Spinal cord (tissue), 10 donors: ENCODE data around the gene LY6G5B. TPM values are rescaled to one million over a fixed set of nuclear protein-coding genes. Genes with fewer than 3 reads are reported as not detected.

Experiments used
- DNase-seq, 6 donors: peaks; one replicate each; pipeline versions ENCODE4 v3.0.0 to v3.0.0-alpha.2; 2013 to 2015; ENCODE audit warnings: low spot score in 6 of 6, low read depth in 4 of 6
- H3K27ac ChIP-seq: one replicate; pipeline ENCODE4 v1.5.1; 2013; ENCODE audit warnings: low read depth, low read length, control low read depth
- H3K27me3 ChIP-seq: one replicate; pipeline ENCODE4 v1.6.1; 2013; ENCODE audit warnings: low read length; ENCODE audit not compliant: control insufficient read depth, insufficient read depth
- H3K36me3 ChIP-seq: one replicate; pipeline ENCODE4 v1.6.1; 2013; ENCODE audit warnings: low read length; ENCODE audit not compliant: control insufficient read depth, insufficient read depth
- H3K4me1 ChIP-seq: one replicate; pipeline ENCODE4 v1.6.1; 2013; ENCODE audit warnings: low read length; ENCODE audit not compliant: control insufficient read depth, insufficient read depth
- H3K4me3 ChIP-seq: one replicate; pipeline ENCODE4 v1.5.1; 2013; ENCODE audit warnings: low read depth, low read length, control low read depth
- H3K9me3 ChIP-seq: one replicate; pipeline ENCODE4 v1.6.1; 2013; ENCODE audit warnings: low read length; ENCODE audit not compliant: control insufficient read depth, insufficient read depth
- WGBS: methylation state at CpG from one replicate; pipeline ENCODE4 v1.1.5; 2013; ENCODE audit warnings: missing lambda C conversion rate; ENCODE audit not compliant: insufficient coverage; 5-methylcytosine and 5-hydroxymethylcytosine counted together
- polyA plus RNA-seq, 2 donors: library from polyadenylated mRNA; unstranded; fragments of 120-200 nt; gene quantifications; one replicate each; pipeline ENCODE4 v1.2.1, GENCODE V29; 2013; ENCODE audit not compliant: insufficient read length in 2 of 2
- total RNA-seq, 2 donors: library from RNA; depleted of rRNA in 1 of 2; stranded (reverse); fragments of 120-200 nt in 1 of 2; fragments of >200 nt in 1 of 2; gene quantifications; one replicate each; pipeline versions ENCODE4 v1.2.3 to v1.2.4, GENCODE V29; 2013 to 2014
- donor health status: healthy.

The LY6G5B gene
- total and polyA plus RNA-seq, 4 donors: 2.1 to 35.6 (median 13.1) TPM

DNA sequence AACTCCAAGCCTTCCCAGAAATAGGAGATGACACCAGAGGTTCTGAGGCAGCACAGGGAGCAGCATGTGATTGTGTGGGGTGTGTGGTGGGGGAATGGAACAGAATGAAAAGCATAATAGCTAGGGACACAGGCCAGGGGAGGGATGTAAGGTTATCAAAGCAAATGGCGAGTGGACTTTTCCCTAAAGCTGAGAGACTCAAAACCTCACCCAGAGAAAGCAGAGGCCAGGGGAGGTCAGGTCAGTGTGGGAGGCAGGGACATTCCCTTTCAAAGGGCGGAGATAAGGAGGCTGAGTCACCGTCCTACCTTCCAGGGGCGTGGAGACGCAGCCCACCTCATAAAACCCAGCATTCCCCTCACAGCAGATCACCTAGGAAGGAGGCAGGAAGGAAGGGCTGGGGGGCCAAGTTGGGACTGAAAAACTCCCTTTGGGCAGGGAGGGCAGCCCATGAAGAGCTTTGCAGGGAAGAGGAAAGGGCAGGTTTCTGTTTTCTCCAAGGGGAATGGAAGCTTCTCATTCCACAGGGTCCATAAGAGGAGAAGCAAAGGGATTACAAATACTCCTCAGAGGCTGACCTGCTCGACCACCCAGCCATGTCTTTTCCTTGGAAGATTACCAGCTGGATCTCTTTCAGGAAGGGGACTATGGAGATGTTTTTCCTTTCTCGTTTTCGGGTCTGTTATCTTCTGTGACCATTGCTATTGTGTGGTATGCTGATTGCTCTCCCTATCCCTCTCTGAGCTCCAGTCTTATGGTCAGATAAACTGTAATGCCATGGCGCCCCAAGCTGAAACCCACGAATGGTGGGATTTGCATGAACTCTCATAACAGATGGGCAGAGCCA lies 20.7 kb downstream of the LY6G5B start:
- H3K27ac ChIP-seq: no peak overlapping the region
- no peak for DNase-seq
- no peaks in the 10 kb centered on the region for H3K4me1 ChIP-seq
- 58% methylated on average over 3 of the region's 10 CpGs for WGBS
- no peak overlapping the region for H3K4me3 ChIP-seq
- H3K9me3 ChIP-seq: no peaks in the 10 kb centered on the region
- peaks cover 94% of the 10 kb centered on the region for H3K36me3 ChIP-seq
- H3K27me3 ChIP-seq: no peaks in the 10 kb centered on the region

DNA sequence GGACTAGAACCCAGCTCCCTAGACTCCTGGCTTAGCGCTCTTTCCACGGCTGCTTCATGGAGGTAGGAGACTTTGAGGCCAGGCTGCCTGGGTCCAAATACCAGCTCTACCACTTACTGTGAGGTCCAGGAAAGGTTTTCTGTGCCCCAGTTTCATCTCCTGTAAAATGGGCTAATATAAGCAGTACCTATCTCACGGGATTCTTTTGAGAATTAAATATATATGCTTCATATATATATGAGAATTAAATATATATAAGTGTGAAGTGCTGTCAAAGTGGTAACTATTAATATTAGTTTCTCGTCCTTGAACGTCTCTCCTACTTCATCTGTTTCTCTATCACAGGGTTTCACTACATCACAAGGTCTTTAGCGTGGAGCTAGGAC lies 21.3 kb downstream of the LY6G5B start:
- Histone ChIP-seq H3K27ac (no peak overlapping the region), H3K4me3 (no peak overlapping the region), H3K4me1 (no peaks in the 10 kb centered on the region), H3K9me3 (no peaks in the 10 kb centered on the region), H3K27me3 (no peaks in the 10 kb centered on the region), H3K36me3 (peaks cover 94% of the 10 kb centered on the region)
- WGBS: 92% methylated on average over 2 of the region's 6 CpGs
- DNase-seq: no peak

DNA sequence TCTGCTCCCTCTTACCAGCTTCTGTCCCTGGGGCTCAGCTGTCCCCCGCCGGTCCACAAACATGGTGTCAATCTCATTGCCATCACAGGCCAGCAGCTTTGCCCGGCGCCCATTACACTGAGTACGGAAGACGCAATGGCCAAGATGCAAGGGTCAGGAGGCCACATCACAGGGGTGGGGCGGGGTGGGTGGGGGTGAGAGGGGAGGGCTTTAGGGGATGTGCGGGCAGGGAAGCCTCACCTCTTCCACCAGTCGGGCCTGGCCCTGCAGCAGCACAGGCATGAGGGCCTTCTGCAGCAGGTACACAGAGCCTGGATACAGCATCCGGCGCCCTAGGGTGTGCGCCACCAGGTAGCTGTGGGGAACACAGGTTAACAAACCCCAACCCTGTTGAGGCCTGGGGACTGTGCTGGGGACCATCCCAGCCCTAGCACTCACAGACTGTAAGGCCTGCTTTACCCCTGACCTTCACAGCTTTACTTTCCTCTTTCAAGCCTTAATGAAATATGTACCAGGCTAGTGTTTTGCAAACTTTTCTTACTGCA lies 21.9 kb downstream of the LY6G5B start:
- H3K4me3 ChIP-seq: no peak overlapping the region
- H3K4me1 ChIP-seq: no peaks in the 10 kb centered on the region
- no peaks in the 10 kb centered on the region for H3K27me3 ChIP-seq
- no peak for DNase-seq
- WGBS: 87% methylated on average over 5 of the region's 12 CpGs
- H3K36me3 ChIP-seq: peaks cover 94% of the 10 kb centered on the region
- no peaks in the 10 kb centered on the region for H3K9me3 ChIP-seq
- H3K27ac ChIP-seq: no peak overlapping the region

GRCh38 chr6:31692353-31692752 lies 22.6 kb downstream of the LY6G5B start:
- no peak overlapping the region for H3K27ac ChIP-seq
- no peaks in the 10 kb centered on the region for H3K4me1 ChIP-seq
- no peaks in the 10 kb centered on the region for H3K9me3 ChIP-seq
- DNase-seq: no peak
- WGBS: 81% methylated on average over 3 of the region's 4 CpGs
- peaks cover 91% of the 10 kb centered on the region for H3K36me3 ChIP-seq
- H3K27me3 ChIP-seq: no peaks in the 10 kb centered on the region
- H3K4me3 ChIP-seq: no peak overlapping the region

DNA sequence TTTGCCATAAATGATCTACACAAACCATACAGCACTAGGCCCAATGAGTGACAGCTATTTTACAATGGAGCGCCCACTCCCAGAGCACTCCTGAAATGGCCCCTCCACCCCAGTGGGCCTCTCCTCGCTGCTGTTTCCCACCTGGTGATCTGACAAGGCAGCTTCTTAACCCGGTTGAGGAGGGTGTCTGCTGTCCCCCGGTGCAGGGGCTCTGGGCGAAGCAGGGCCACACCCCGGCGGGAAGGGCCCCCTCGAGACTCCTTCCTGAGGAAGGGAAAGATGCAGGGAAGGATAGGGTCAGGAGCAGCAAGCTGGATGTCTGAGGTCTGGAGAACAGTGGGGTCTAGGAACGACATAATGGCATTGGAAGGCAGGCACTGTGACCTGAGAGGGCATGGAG lies 23.1 kb downstream of the LY6G5B start:
- Histone ChIP-seq H3K36me3 (peaks cover 89% of the 10 kb centered on the region), H3K4me1 (no peaks in the 10 kb centered on the region), H3K4me3 (no peak overlapping the region), H3K27me3 (no peaks in the 10 kb centered on the region), H3K9me3 (no peaks in the 10 kb centered on the region), H3K27ac (no peak overlapping the region)
- DNase-seq: no peak
- 88% methylated on average over 9 of the region's 9 CpGs for WGBS

- no peaks in the 10 kb centered on the region for H3K9me3 ChIP-seq
- H3K36me3 ChIP-seq: peaks cover 85% of the 10 kb centered on the region
- no peak overlapping the region for H3K27ac ChIP-seq
- H3K27me3 ChIP-seq: no peaks in the 10 kb centered on the region
- no peak overlapping the region for H3K4me3 ChIP-seq
- no peak for DNase-seq
- 80% methylated on average over 1 of the region's 6 CpGs for WGBS
- no peaks in the 10 kb centered on the region for H3K4me1 ChIP-seq
These were observed 23.8 kb downstream of the LY6G5B start for GRCh38 chr6:31693535-31693934.

- Histone ChIP-seq H3K9me3 (no peaks in the 10 kb centered on the region), H3K4me3 (no peak overlapping the region), H3K36me3 (peaks cover 67% of the 10 kb centered on the region), H3K4me1 (peaks cover 14% of the 10 kb centered on the region), H3K27me3 (no peaks in the 10 kb centered on the region), H3K27ac (no peak overlapping the region)
- DNase-seq: no peak
- 67% methylated on average over 1 of the region's 3 CpGs for WGBS
These were observed 27.8 kb downstream of the LY6G5B start for GRCh38 chr6:31697555-31697954.

DNA sequence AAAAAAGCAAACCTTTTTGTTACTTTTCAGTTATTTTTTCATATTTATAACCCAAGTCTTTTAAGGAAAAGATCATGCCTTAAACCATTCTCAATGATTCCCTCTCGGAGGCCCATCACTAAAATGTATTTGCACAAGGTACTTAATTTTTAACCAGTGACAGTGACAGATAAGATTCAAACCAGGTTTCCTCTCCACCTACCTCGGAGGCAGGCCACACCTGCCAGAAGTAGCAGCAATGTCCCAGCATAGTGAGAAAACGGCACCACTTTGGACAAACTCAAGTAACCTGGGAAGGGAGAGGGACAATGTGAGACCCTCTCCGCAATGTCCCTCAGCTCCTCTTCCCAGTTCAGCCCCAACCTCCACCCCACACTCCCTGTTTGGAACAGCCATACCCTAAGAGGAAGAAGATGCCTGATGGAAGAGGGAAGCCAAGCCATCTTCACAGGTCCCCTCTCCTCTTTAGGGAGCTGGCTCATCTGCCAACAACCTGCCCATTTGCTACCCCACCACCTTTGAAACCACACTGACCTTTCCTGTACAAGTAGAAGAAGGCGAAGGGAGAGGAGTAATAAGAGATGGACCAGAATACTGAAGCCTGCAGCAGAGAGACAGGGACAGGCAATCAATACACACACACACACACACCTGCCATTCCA lies 31.1 kb downstream of the LY6G5B start:
- WGBS: 100% methylated on average over 1 of the region's 5 CpGs
- peaks cover 36% of the 10 kb centered on the region for H3K36me3 ChIP-seq

GRCh38 chr6:31701666-31702404 lies 32.1 kb downstream of the LY6G5B start:
- H3K27ac ChIP-seq: peak overlapping the region; percentile 100
- DNase-seq: peak in 2 of 6 donors; percentile 8 to 39
- H3K9me3 ChIP-seq: no peaks in the 10 kb centered on the region
- H3K4me3 ChIP-seq: peak overlapping the region; percentile 100
- 20% methylated on average over 6 of the region's 7 CpGs for WGBS
- H3K27me3 ChIP-seq: no peaks in the 10 kb centered on the region
- H3K36me3 ChIP-seq: peaks cover 26% of the 10 kb centered on the region
- peaks cover 22% of the 10 kb centered on the region for H3K4me1 ChIP-seq

More for the DNA sequence above, 31.1 kb downstream of the LY6G5B start:
- H3K4me3 ChIP-seq: no peak overlapping the region
- H3K27me3 ChIP-seq: no peaks in the 10 kb centered on the region
- DNase-seq: no peak
- H3K27ac ChIP-seq: no peak overlapping the region
- H3K4me1 ChIP-seq: peaks cover 22% of the 10 kb centered on the region
- no peaks in the 10 kb centered on the region for H3K9me3 ChIP-seq
